ENCODE results near the gene PTPN4.
"Not testable (repeated sequence)": the region's sequence is repeated elsewhere in the genome, so short reads cannot be mapped to it uniquely, and the experiment has no call there.

PTPN4 gene

GRCh38 chr2:119760956-119761275 is 1.2 kb downstream of the PTPN4 start:
- DNase-seq (ENCODE audit: low read depth in 2 of 2): no peak

GRCh38 chr2:119764832-119765231 is 5.1 kb downstream of the PTPN4 start:
- no peak for DNase-seq (ENCODE audit: low read depth in 2 of 2)

GRCh38 chr2:119765433-119766002 is 5.8 kb downstream of the PTPN4 start:
- DNase-seq (ENCODE audit: low read depth in 2 of 2): no peak

GRCh38 chr2:119766944-119767343 is 7.2 kb downstream of the PTPN4 start:
- DNase-seq (ENCODE audit: low read depth in 2 of 2): no peak

GRCh38 chr2:119768742-119769141 is 9.0 kb downstream of the PTPN4 start:
- no peak for DNase-seq (ENCODE audit: low read depth in 2 of 2)

GRCh38 chr2:119769645-119770044 is 9.9 kb downstream of the PTPN4 start:
- no peak for DNase-seq (ENCODE audit: low read depth in 2 of 2)

GRCh38 chr2:119771331-119771730 is 11.6 kb downstream of the PTPN4 start:
- no peak for DNase-seq (ENCODE audit: low read depth in 2 of 2)

GRCh38 chr2:119772128-119772527 is 12.4 kb downstream of the PTPN4 start:
- no peak for DNase-seq (ENCODE audit: low read depth in 2 of 2)

GRCh38 chr2:119772767-119773166 is 13.0 kb downstream of the PTPN4 start:
- no peak for DNase-seq (ENCODE audit: low read depth in 2 of 2)

GRCh38 chr2:119774026-119774425 is 14.3 kb downstream of the PTPN4 start:
- no peak for DNase-seq (ENCODE audit: low read depth in 2 of 2)

GRCh38 chr2:119775102-119775501 is 15.4 kb downstream of the PTPN4 start:
- DNase-seq (ENCODE audit: low read depth in 2 of 2): no peak

GRCh38 chr2:119782308-119783027 is 22.7 kb downstream of the PTPN4 start:
- no peak for DNase-seq (ENCODE audit: low read depth in 2 of 2)

GRCh38 chr2:119784876-119785275 is 25.2 kb downstream of the PTPN4 start:
- no peak for DNase-seq (ENCODE audit: low read depth in 2 of 2)

GRCh38 chr2:119786295-119786694 is 26.6 kb downstream of the PTPN4 start:
- DNase-seq (ENCODE audit: low read depth in 2 of 2): no peak

- no peak for DNase-seq (ENCODE audit: low read depth in 2 of 2)
These were observed 29.0 kb downstream of the PTPN4 start for GRCh38 chr2:119788752-119789151.

GRCh38 chr2:119790466-119790865 is 30.7 kb downstream of the PTPN4 start:
- DNase-seq (ENCODE audit: low read depth in 2 of 2): no peak

- DNase-seq (ENCODE audit: low read depth in 2 of 2): no peak
These were observed 33.2 kb downstream of the PTPN4 start for GRCh38 chr2:119792907-119793312.

GRCh38 chr2:119794237-119794636 is 34.5 kb downstream of the PTPN4 start:
- no peak for DNase-seq (ENCODE audit: low read depth in 2 of 2)

GRCh38 chr2:119795309-119796303 is 35.9 kb downstream of the PTPN4 start:
- no peak for DNase-seq (ENCODE audit: low read depth in 2 of 2)

- no peak for DNase-seq (ENCODE audit: low read depth in 2 of 2)
These were observed 40.7 kb downstream of the PTPN4 start for GRCh38 chr2:119800376-119800902.

GRCh38 chr2:119801040-119801439 is 41.3 kb downstream of the PTPN4 start:
- no peak for DNase-seq (ENCODE audit: low read depth in 2 of 2)

- not testable (repeated sequence) for DNase-seq (ENCODE audit: low read depth in 2 of 2)
These were observed 42.3 kb downstream of the PTPN4 start for GRCh38 chr2:119801989-119802388.

Data from stimulated activated CD4-positive, alpha-beta T cell treated with anti-CD3 and anti-CD28 coated beads, Interleukin-12 subunit alpha, Interleukin-12 subunit beta, amount 100 ng/mL, for 24 hours (primary cell).